HG03060 (cell line): ENCODE measurements around the gene DPM2.

Experiments used
- ATAC-seq: cut with Tn5 transposase; IDR thresholded peaks from one replicate; pipeline ENCODE4 v1.9.1; 2021; ENCODE audit warnings: low read depth, moderate number of reproducible peaks; ENCODE audit not compliant: unreplicated experiment

The DPM2 gene

GRCh38 chr9:127903557-127904475 lies 33.8 kb downstream of the DPM2 start:
- no peak for ATAC-seq

GRCh38 chr9:127899128-127899943 lies 38.3 kb downstream of the DPM2 start, which contains the start of gene ST6GALNAC6:
Gene ST6GALNAC6, minus strand, starts transcription at chr9:127899603. Its CDS starts 1,622 bp downstream, at chr9:127897981.
- ATAC-seq: no peak

- no peak for ATAC-seq
These were observed 39.1 kb downstream of the DPM2 start for GRCh38 chr9:127898433-127899127.

GRCh38 chr9:127897193-127897692 lies 40.4 kb downstream of the DPM2 start:
- ATAC-seq: no peak

GRCh38 chr9:127896395-127897192 lies 41.1 kb downstream of the DPM2 start:
- ATAC-seq: no peak

- no peak for ATAC-seq
These were observed 41.8 kb downstream of the DPM2 start for GRCh38 chr9:127895811-127896210.

- no peak for ATAC-seq
These were observed 44.3 kb downstream of the DPM2 start for GRCh38 chr9:127893392-127893791.

GRCh38 chr9:127892831-127893230 lies 44.8 kb downstream of the DPM2 start:
- no peak for ATAC-seq

GRCh38 chr9:127890053-127890452 lies 47.6 kb downstream of the DPM2 start:
- ATAC-seq: no peak

- ATAC-seq: no peak
These were observed 49.9 kb downstream of the DPM2 start for GRCh38 chr9:127887792-127888191.

GRCh38 chr9:127886401-127886972 lies 51.2 kb downstream of the DPM2 start:
- ATAC-seq: no peak

GRCh38 chr9:127885508-127886281 lies 52.0 kb downstream of the DPM2 start:
- no peak for ATAC-seq
